SK-N-SH (cell line): Measurements from ENCODE around the gene KRT80. TPM values are rescaled to one million over a fixed set of nuclear protein-coding genes. Genes with fewer than 3 reads are reported as not detected.

Experiments
- CTCF ChIA-PET: fragments of 300-600, 350-600 bp; formaldehyde crosslinking; extraction: SDS; loops from one replicate; lab custom pipeline; 2021; lab: Yijun Ruan, JAX
- POLR2A ChIA-PET: fragments of 350-600 bp; sonication (Branson Sonifier 250); formaldehyde crosslinking; extraction: SDS; loops from one replicate; lab custom pipeline; 2020; ENCODE audit warnings: antibody characterized with exemption, inconsistent platforms; lab: Yijun Ruan, JAX
- DNase-seq: peaks from one replicate; pipeline ENCODE4 v3.0.0; 2012
- H2AFZ ChIP-seq: fragments of 200-600 bp; sonication (generic); 2 replicates; pipeline ENCODE4 v1.8.1; 2016; ENCODE audit warnings: antibody characterized with exemption, mild to moderate bottlenecking, low read depth
- H3F3A ChIP-seq: fragments of 200-600 bp; sonication (generic); replicated peaks from 2 replicates; pipeline ENCODE3; 2016; ENCODE audit warnings: antibody characterized with exemption, mild to moderate bottlenecking; ENCODE audit not compliant: insufficient read depth
- H3K27ac ChIP-seq, 2 experiments: fragments of 200-500 bp in 1 of 2; fragments of 200-600 bp in 1 of 2; sonication (Bioruptor generic) in 1 of 2; sonication (generic), shearing (Covaris generic) in 1 of 2; 2 replicates each; pipeline versions ENCODE4 v1.5.1 to v1.6.1; 2014 to 2016; ENCODE audit warnings: low read depth in 2 of 2, inconsistent platforms in 1 of 2, low read length in 1 of 2, mild to moderate bottlenecking in 1 of 2, mixed read lengths in 1 of 2
- H3K27me3 ChIP-seq: fragments of 200-600 bp; sonication (generic), shearing (Covaris generic); 2 replicates; pipeline ENCODE4 v1.6.1; 2016; ENCODE audit warnings: mixed run types; ENCODE audit not compliant: insufficient read depth
- H3K36me3 ChIP-seq, 2 experiments: fragments of 200-500 bp in 1 of 2; fragments of 200-600 bp in 1 of 2; sonication (Bioruptor generic) in 1 of 2; sonication (generic) in 1 of 2; replicated peaks in 1 of 2; 2 replicates each; pipeline versions ENCODE3 to v1.5.1; 2014 to 2016; ENCODE audit warnings: low read length in 1 of 2, mild to moderate bottlenecking in 1 of 2; ENCODE audit not compliant: insufficient read depth in 2 of 2, control insufficient read depth in 1 of 2
- H3K4me1 ChIP-seq, 2 experiments: fragments of 200-500 bp in 1 of 2; fragments of 200-600 bp in 1 of 2; sonication (Bioruptor generic) in 1 of 2; sonication (generic), shearing (Covaris generic) in 1 of 2; 2 replicates each; pipeline versions ENCODE4 v1.5.1 to v1.6.1; 2014 to 2016; ENCODE audit warnings: low read depth in 1 of 2, low read length in 1 of 2, mixed run types in 1 of 2; ENCODE audit not compliant: insufficient read depth in 2 of 2, control insufficient read depth in 1 of 2
- H3K4me2 ChIP-seq: fragments of 200-600 bp; sonication (generic), shearing (Covaris generic); 2 replicates; pipeline ENCODE4 v1.6.1; 2017; ENCODE audit warnings: mixed run types
- H3K4me3 ChIP-seq, 2 experiments: fragments of 200-500 bp in 1 of 2; fragments of 200-600 bp in 1 of 2; sonication (Bioruptor generic) in 1 of 2; sonication (generic), shearing (Covaris generic) in 1 of 2; 2 replicates each; pipeline versions ENCODE4 v1.5.1 to v1.8.1; 2014 to 2016; ENCODE audit warnings: low read depth in 2 of 2, inconsistent platforms in 1 of 2, low read length in 1 of 2, mild to moderate bottlenecking in 1 of 2, mixed read lengths in 1 of 2, moderate library complexity in 1 of 2
- H3K79me2 ChIP-seq: fragments of 200-600 bp; sonication (generic); 2 replicates; pipeline ENCODE4 v1.8.1; 2017; ENCODE audit warnings: mild to moderate bottlenecking; ENCODE audit not compliant: insufficient read depth
- H3K9ac ChIP-seq: fragments of 200-600 bp; sonication (generic); 2 replicates; pipeline ENCODE4 v1.6.1; 2017; ENCODE audit warnings: mixed run types
- H3K9me2 ChIP-seq: fragments of 200-600 bp; sonication (generic); 2 replicates; pipeline ENCODE4 v1.6.1; 2017; ENCODE audit warnings: mixed run types
- H3K9me3 ChIP-seq: fragments of 200-600 bp; sonication (generic); 2 replicates; pipeline ENCODE4 v1.6.1; 2017; ENCODE audit warnings: mixed run types, mild to moderate bottlenecking, moderate library complexity
- H4K20me1 ChIP-seq: fragments of 200-600 bp; sonication (generic); 2 replicates; pipeline ENCODE4 v1.6.1; 2017; ENCODE audit warnings: mild to moderate bottlenecking, mixed run types; ENCODE audit not compliant: insufficient read depth
- EP300 ChIP-seq, 2 experiments: IDR thresholded peaks; 2 replicates each; pipeline versions ENCODE4 v1.4.0 to v1.6.1; 2012; ENCODE audit warnings: borderline replicate concordance in 1 of 2, low read depth in 1 of 2, low read length in 1 of 2
- FOXJ3 ChIP-seq: sonication (generic); formaldehyde crosslinking; IDR thresholded peaks from 2 replicates; pipeline ENCODE4 v1.5.1; 2020; ENCODE audit warnings: mild to moderate bottlenecking, missing genetic modification reagents
- FOXM1 ChIP-seq: IDR thresholded peaks from 2 replicates; pipeline ENCODE4 v1.4.0; 2012; ENCODE audit warnings: low read depth, mild to moderate bottlenecking
- GATA2 ChIP-seq: sonication (generic); formaldehyde crosslinking; IDR thresholded peaks from 2 replicates; pipeline ENCODE4 v1.5.0; 2020; ENCODE audit warnings: mild to moderate bottlenecking, missing genetic modification reagents
- MAX ChIP-seq: IDR thresholded peaks from 2 replicates; pipeline ENCODE4 v1.4.0; 2012; ENCODE audit warnings: low read depth
- MXI1 ChIP-seq: IDR thresholded peaks from 2 replicates; pipeline ENCODE4 v1.6.1; 2012; ENCODE audit warnings: mild to moderate bottlenecking, low read depth, low read length, improper control_type of control experiment
- NRF1 ChIP-seq: IDR thresholded peaks from 2 replicates; pipeline ENCODE4 v1.6.1; 2012; ENCODE audit warnings: low read depth, mild to moderate bottlenecking, low read length
- RFX5 ChIP-seq: IDR thresholded peaks from 2 replicates; pipeline ENCODE4 v1.6.1; 2012; ENCODE audit warnings: mild to moderate bottlenecking, improper control_type of control experiment, low read length
- RXRA ChIP-seq: IDR thresholded peaks from 2 replicates; pipeline ENCODE4 v1.4.0; 2012; ENCODE audit warnings: low read depth, mild to moderate bottlenecking, borderline replicate concordance
- TCF12 ChIP-seq: IDR thresholded peaks from 2 replicates; pipeline ENCODE4 v1.4.0; 2012
- YY1 ChIP-seq: IDR thresholded peaks from 2 replicates; pipeline ENCODE4 v1.4.0; 2012; ENCODE audit warnings: low read depth, mild to moderate bottlenecking
- WGBS: methylation state at CpG from one replicate; pipeline ENCODE4 v1.1.6; 2017; ENCODE audit warnings: low lambda C conversion rate; 5-methylcytosine and 5-hydroxymethylcytosine counted together
- polyA plus RNA-seq, 3 experiments: library from polyadenylated mRNA; depleted of rRNA; stranded (reverse); fragments of >200 nt; gene quantifications; 2 replicates each; pipeline ENCODE4 v1.2.3, GENCODE V29; 2012
- TF ChIP-seq, protein P1 (sequence below): fragments of 150-350 bp; IDR thresholded peaks from 2 replicates; pipeline ENCODE4 v1.6.1; 2017; ENCODE audit warnings: antibody characterized with exemption, low read length, low read depth, borderline replicate concordance

Gene KRT80
- polyA plus RNA-seq, 1 of the 3 experiments (the other 2 are of a cell fraction): 14.9 TPM

- Histone ChIP-seq H3K9me3 (no peaks in the 10 kb centered on the region), H3K9me2 (no peaks in the 10 kb centered on the region), H4K20me1 (no peaks in the 10 kb centered on the region), H3K27me3 (no peaks in the 10 kb centered on the region), H3K4me3 (no peak overlapping the region), H3K36me3 (peaks cover 0 to 2% of the 10 kb centered on the region in 2 experiments), H2AFZ (no peak overlapping the region), H3F3A (peaks cover 15% of the 10 kb centered on the region), H3K4me1 (peaks cover 62 to 81% of the 10 kb centered on the region in 2 experiments), H3K27ac (peak overlapping the region; percentile 87 to 92), H3K79me2 (peaks cover 32% of the 10 kb centered on the region; the same call in 1 of the 2 replicates), H3K9ac (peak overlapping the region; percentile 62; the same call in 1 of the 2 replicates), H3K4me2 (peak overlapping the region; percentile 56)
- ChIA-PET CTCF (interaction anchor here (0.9 to 5.1 kb wide), 7 partner anchors 8 to 142 kb away, joined by 3 to 17 read pairs (median 6); no protein-coding TSS in a partner anchor), POLR2A (interaction anchor here (0.8 to 4.4 kb wide), 3 partner anchors 8 to 30 kb away, joined by 3 to 53 read pairs (median 4); no protein-coding TSS in a partner anchor)
- no peak for TF ChIP-seq RXRA
- peak; percentile 60 for TF ChIP-seq GATA2 (CRISPR knock-in tag)
- no peak for TF ChIP-seq NRF1
- 89% methylated on average over 16 of the region's 16 CpGs for WGBS
- no peak for DNase-seq
Measured at GRCh38 chr12:52185400-52185967, 6.3 kb downstream of the KRT80 start.

GRCh38 chr12:52184813-52185212, 7.0 kb downstream of the KRT80 start:
- WGBS: 51% methylated on average over 5 of the region's 6 CpGs
- CTCF ChIA-PET: interaction anchor here (1.1 to 5.1 kb wide), 8 partner anchors 9 to 143 kb away, joined by 3 to 17 read pairs (median 6); no protein-coding TSS in a partner anchor

More at GRCh38 chr12:52184813-52185212, 7.0 kb downstream of the KRT80 start:
- H3K27ac ChIP-seq: peak overlapping the region; percentile 87 to 92
- H3F3A ChIP-seq: peaks cover 13% of the 10 kb centered on the region
- no peaks in the 10 kb centered on the region for H4K20me1 ChIP-seq
- H3K9me3 ChIP-seq: no peaks in the 10 kb centered on the region
- peak; percentile 85 for DNase-seq
- no peak overlapping the region for H2AFZ ChIP-seq
- no peaks in the 10 kb centered on the region for H3K9me2 ChIP-seq
- peak overlapping the region; percentile 56 for H3K4me2 ChIP-seq
- H3K27me3 ChIP-seq: no peaks in the 10 kb centered on the region
- H3K79me2 ChIP-seq: peaks cover 32% of the 10 kb centered on the region; the same call in 1 of the 2 replicates
- H3K4me3 ChIP-seq: no peak overlapping the region
- POLR2A ChIA-PET: interaction anchor here (0.8 to 4.4 kb wide), 3 partner anchors 9 to 31 kb away, joined by 3 to 53 read pairs (median 4); no protein-coding TSS in a partner anchor
- peaks cover 55 to 80% of the 10 kb centered on the region in 2 experiments for H3K4me1 ChIP-seq
- TF ChIP-seq MXI1 (peak; percentile 64; the same call in 1 of the 2 replicates), GATA2 (CRISPR knock-in tag) (peak; percentile 90), FOXJ3 (CRISPR knock-in tag) (peak; percentile 85; the same call in 1 of the 2 replicates), EP300 (IDR thresholded peaks at IDR 0.05; ENCODE audit: borderline replicate concordance in 1 of 2, low read depth in 1 of 2, low read length in 1 of 2) (peak in 1 of 2 experiments; percentile 90; a peak in 2 of 4 replicates), MAX (peak; percentile 70), FOXM1 (no peak), RFX5 (no peak; the same call in 1 of the 2 replicates), TCF12 (peak; percentile 61; the same call in 1 of the 2 replicates), YY1 (no peak)
- TF ChIP-seq, protein P1, sequence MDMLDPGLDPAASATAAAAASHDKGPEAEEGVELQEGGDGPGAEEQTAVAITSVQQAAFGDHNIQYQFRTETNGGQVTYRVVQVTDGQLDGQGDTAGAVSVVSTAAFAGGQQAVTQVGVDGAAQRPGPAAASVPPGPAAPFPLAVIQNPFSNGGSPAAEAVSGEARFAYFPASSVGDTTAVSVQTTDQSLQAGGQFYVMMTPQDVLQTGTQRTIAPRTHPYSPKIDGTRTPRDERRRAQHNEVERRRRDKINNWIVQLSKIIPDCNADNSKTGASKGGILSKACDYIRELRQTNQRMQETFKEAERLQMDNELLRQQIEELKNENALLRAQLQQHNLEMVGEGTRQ: no peak
- TF ChIP-seq, all 33 proteins: peak for 6
- Histone ChIP-seq H3K36me3 (peaks cover 3 to 8% of the 10 kb centered on the region in 2 experiments), H3K9ac (peak overlapping the region; percentile 27; the same call in 1 of the 2 replicates)
